Bronchial epithelial cell (primary cell): ENCODE data around the gene PSD4. TPM values are rescaled to one million over a fixed set of nuclear protein-coding genes. Genes with fewer than 3 reads are reported as not detected.

ENCODE experiments used
- DNase-seq: peaks from one replicate; pipeline ENCODE4 v3.0.0-alpha.2; 2010; ENCODE audit warnings: low read depth
- FAIRE-seq: peaks from 2 replicates; lab custom pipeline; 2011; peaks lifted over from hg19 to GRCh38; lab: Jason Lieb, UNC
- H3K27me3 ChIP-seq: 2 replicates; pipeline ENCODE4 v1.5.1; 2011; ENCODE audit warnings: low read length; ENCODE audit not compliant: control insufficient read depth, insufficient read depth
- H3K36me3 ChIP-seq: 2 replicates; pipeline ENCODE4 v1.5.1; 2011; ENCODE audit warnings: low read length; ENCODE audit not compliant: control insufficient read depth, insufficient read depth
- H3K4me3 ChIP-seq: 2 replicates; pipeline ENCODE4 v1.5.1; 2011; ENCODE audit warnings: mild to moderate bottlenecking, low read depth, low read length, control low read depth
- total RNA-seq: library from RNA; depleted of rRNA; stranded (reverse); fragments of >200 nt; gene quantifications from 2 replicates; pipeline ENCODE4 v1.2.1, GENCODE V29; 2014
- TF ChIP-seq, protein P1 (sequence below): IDR thresholded peaks from 2 replicates; pipeline ENCODE4 v1.5.1; 2011; ENCODE audit warnings: mild to moderate bottlenecking, moderate library complexity, low read length, control low read depth, inconsistent platforms; ENCODE audit not compliant: insufficient read depth, severe bottlenecking

PSD4 gene
- total RNA-seq, 1 donor from 2014 or later, result 25.0 TPM

DNA sequence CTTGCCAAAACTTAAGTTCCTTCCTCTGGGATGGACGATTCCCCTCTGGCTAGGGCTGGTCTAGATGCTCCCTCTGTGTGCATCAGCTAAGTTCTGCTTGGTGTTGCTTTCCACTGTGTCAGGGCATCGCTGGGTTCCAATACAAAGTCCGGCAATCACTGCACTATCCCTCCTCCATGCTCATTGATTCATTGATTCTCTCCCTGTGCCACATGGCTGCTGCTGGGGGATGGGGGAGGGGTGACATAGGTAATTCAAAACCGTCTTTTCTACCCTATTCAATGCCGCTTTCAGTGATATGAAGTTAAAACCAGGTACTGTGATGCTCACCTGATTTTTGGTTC, 23.5 kb upstream of the PSD4 start:
- FAIRE-seq (no peak), DNase-seq (no peak)
- Histone ChIP-seq H3K36me3 (no peaks in the 10 kb centered on the region), H3K27me3 (no peaks in the 10 kb centered on the region), H3K4me3 (no peak overlapping the region)
- TF ChIP-seq, protein P1, sequence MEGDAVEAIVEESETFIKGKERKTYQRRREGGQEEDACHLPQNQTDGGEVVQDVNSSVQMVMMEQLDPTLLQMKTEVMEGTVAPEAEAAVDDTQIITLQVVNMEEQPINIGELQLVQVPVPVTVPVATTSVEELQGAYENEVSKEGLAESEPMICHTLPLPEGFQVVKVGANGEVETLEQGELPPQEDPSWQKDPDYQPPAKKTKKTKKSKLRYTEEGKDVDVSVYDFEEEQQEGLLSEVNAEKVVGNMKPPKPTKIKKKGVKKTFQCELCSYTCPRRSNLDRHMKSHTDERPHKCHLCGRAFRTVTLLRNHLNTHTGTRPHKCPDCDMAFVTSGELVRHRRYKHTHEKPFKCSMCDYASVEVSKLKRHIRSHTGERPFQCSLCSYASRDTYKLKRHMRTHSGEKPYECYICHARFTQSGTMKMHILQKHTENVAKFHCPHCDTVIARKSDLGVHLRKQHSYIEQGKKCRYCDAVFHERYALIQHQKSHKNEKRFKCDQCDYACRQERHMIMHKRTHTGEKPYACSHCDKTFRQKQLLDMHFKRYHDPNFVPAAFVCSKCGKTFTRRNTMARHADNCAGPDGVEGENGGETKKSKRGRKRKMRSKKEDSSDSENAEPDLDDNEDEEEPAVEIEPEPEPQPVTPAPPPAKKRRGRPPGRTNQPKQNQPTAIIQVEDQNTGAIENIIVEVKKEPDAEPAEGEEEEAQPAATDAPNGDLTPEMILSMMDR, result no peak

DNA sequence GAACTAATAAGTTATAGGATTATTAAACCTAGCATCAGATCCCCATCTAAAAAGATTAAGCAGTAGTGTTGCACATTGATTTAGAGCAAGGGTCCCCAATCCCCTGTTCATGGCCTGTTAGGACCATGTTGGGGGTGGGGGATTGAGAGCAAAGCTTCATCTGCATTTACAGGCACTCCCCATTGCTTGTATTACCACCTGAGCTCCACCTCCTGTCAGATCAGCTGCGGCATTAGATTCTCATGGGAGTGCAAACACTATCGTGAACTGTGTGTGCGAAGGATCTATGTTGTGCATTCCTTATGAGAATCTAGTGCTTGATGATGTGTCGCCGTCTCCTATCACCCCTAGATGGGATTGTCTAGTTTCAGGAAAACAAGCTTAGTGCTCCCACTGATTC, 18.4 kb upstream of the PSD4 start:
- FAIRE-seq, result no peak

DNA sequence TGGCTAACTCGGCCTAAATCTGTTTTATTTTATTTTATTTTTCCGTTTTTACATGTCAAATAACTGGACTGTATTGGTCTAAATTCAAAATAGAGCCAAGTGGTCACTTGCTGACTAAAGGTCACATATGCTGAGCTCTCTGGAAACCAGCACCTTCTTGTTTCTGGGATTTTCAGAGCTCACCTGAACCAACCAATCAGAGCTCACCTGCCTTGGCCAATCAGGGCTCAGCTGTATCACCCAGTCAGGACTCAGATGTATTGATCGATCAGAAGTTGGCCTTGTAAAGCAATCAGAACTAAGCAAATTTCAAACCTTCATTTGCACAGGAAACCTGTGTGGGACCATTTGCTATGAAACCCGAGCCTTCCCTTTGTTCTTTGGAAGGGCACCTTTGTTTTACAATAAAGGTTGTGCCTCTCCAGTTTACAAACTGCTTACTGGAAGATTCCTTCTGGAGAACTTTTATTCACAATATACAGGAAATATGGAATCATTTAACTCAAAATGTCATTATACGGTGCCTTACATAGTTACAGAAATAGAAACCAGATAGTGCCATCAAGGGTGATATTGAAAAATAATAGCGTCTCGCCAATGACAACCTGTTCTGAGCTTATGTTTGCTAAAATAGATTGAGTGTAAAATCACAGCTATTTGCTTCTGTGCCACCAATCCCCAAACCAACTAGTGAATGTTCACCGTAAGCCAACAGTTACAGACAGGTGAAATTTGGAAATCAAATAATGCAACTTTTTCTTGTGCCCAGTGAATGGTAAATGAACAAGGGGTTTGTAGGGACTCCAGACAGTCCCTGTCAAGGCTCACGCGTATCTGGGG, 17.3 kb upstream of the PSD4 start:
- FAIRE-seq (no peak), DNase-seq (peak; percentile 56)
- H3K27me3 ChIP-seq, result no peaks in the 10 kb centered on the region
- H3K4me3 ChIP-seq, result peak overlapping the region; percentile 66
- TF ChIP-seq, protein P1, result no peak
- H3K36me3 ChIP-seq, result no peaks in the 10 kb centered on the region

More for the DNA sequence above, 18.4 kb upstream of the PSD4 start:
- Histone ChIP-seq H3K4me3 (no peak overlapping the region), H3K27me3 (no peaks in the 10 kb centered on the region), H3K36me3 (no peaks in the 10 kb centered on the region)
- TF ChIP-seq, protein P1, result no peak
- no peak for DNase-seq

DNA sequence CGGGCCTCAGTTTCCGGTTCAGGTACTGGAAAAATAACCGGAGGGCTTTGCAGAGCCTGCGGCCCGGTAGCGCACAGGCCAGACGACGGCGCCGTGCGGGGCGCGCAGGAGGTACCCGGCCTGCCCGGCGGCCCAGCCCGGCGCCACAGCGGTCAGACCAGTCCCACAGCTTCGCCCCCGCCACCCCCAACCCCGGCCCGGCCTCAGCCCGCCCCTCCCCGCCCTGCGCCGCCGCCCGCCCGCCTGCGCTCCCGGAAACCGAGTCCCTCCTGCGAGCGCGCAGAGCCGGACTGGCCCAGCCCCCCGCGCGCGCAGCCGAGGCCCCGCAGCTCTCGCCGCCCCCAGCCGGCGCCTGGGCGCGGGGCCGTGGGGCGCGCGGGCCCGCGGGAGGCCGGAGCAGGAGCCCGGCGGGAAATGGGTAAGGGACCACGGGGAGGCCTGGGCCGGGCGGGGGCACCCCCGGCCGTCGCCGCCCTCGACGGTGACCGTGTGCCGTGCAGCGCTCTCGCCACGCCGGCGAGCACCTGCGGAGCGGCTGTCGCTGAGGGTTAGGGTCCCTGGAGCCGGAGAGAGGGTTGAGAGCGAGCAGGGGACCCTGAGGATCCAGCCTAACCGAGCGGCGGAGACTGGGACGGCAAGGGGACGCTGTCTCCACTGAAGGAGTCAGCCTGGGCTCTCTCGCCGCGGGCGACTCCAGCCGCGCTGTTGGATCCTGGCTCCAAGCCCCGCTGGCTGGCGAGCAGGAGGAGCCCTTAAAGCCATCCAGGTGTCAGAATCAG, 16.5 kb upstream of the PSD4 start:
- Histone ChIP-seq H3K36me3 (no peaks in the 10 kb centered on the region), H3K27me3 (no peaks in the 10 kb centered on the region), H3K4me3 (peak overlapping the region; percentile 66)
- TF ChIP-seq, protein P1, result peak; percentile 13
- FAIRE-seq (no peak), DNase-seq (peak; percentile 45)

DNA sequence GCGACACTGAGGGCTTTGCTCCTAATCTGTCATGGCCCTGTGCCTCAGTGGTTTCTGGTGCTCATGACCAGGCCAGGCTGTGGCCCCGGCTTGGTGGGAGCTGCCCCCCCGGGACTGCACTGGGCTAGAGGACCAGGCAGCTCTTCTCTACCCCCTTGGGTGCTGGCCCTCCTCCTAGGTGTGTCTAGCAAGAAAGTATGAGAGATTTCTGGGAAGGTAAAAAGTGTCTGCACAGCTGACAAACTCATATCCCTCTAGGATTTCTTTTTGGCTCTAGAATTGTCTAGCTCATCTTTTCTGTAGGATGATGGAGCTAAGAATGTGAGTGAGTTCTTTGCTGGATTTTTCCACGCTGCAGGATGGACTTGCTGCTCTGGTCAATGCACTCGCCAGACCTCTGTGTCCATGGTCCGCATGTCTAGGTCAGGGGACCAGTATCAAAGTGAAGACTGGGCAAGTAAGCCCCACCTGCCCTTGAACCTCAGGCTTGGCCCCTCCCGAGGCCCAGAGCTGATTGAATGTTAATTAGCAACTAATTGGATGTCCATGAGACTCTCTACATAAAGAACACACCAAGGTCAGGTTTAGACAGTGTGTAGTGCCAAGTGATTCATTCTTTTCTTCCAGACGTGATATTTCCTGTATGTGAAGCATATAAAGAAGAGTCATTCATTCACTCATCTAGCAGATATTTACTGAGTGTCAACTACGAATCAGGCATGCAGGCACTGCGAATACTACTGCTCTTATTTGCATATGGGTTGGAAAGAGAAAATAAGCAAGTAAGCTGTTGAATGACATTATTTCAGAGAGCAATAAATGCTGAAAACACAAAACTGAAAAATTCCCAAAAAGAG, 15.6 kb upstream of the PSD4 start:
- no peaks in the 10 kb centered on the region for H3K36me3 ChIP-seq
- H3K27me3 ChIP-seq, result no peaks in the 10 kb centered on the region
- H3K4me3 ChIP-seq, result peak overlapping the region; percentile 66
- FAIRE-seq, result peak; percentile 36
- DNase-seq, result peak; percentile 95
- TF ChIP-seq, protein P1, result no peak
